NOMO-1 treated with DMSO at 0.1 percent for 48 hours (cell line): ENCODE measurements around the gene ENG.
A peak's percentile ranks its signal among the peaks of the same experiment; 100 is the strongest.

Experiments used
- DNase-seq: peaks from one replicate; lab custom pipeline; 2025; ENCODE audit not compliant: unreplicated experiment; lab: John Stamatoyannopoulos, UW

Gene ENG

DNA sequence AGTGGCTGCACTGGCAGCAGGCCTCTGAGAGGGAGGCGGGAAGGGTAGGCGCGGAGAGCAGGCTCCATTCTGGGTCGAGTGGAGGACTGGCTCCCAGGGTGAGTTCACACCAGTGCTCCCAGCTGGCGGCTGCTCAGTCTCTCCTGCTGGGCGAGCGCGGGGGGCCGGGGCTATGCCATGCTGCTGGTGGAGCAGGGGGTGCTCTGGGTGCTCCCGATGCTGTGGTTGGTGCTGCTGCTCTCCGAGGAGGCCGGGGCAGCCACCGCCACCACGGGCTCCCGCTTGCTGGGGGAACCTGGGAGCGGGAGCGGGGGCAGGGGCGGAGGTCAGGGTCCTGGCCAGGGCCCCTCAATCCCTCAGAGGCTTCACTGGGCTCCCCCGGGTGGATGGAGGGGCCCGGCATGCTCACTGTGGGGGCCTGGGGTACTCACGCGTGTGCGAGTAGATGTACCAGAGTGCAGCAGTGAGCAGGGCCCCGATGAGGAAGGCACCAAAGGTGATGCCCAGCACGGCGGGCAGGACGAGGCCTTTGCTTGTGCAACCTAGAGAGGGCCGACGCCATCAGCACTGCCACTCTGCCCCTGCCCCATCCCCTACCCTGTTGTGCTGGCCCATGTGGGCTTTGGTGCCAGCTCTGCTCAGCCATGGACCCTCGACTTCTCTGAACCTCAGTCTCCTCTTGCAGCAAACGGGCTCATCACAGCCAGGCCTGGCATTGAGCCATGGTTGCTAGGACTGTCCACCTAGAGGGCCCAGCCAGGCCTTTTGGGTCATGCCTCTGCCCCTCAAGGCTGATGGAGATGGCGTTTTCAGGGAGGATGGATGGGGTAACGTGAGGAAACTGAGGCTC lies 38.7 kb downstream of the ENG start:
- no peak for DNase-seq

- DNase-seq, result no peak
Measured at GRCh38 chr9:127814619-127815511, 39.6 kb downstream of the ENG start.

DNA sequence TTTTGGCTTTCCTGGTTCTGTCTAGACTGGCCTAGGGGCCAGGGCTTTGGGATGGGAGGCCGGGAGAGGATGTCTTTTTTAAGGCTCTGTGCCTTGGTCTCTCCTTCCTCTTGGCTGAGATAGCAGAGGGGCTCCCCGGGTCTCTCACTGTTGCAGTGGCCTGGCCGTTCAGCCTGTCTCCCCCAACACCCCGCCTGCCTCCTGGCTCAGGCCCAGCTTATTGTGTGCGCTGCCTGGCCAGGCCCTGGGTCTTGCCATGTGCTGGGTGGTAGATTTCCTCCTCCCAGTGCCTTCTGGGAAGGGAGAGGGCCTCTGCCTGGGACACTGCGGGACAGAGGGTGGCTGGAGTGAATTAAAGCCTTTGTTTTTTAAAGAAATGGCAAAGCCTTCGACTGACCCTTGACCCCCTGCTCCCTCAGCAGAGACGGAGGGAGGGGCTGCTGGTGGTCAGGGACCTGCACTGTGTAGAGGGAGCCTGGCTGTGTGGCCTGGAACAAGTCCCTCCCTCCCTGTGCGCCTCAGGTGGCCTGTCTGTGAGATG lies 40.7 kb downstream of the ENG start:
- no peak for DNase-seq

GRCh38 chr9:127812936-127813675 lies 41.4 kb downstream of the ENG start:
- no peak for DNase-seq

GRCh38 chr9:127812011-127812410 lies 42.4 kb downstream of the ENG start:
- no peak for DNase-seq

DNA sequence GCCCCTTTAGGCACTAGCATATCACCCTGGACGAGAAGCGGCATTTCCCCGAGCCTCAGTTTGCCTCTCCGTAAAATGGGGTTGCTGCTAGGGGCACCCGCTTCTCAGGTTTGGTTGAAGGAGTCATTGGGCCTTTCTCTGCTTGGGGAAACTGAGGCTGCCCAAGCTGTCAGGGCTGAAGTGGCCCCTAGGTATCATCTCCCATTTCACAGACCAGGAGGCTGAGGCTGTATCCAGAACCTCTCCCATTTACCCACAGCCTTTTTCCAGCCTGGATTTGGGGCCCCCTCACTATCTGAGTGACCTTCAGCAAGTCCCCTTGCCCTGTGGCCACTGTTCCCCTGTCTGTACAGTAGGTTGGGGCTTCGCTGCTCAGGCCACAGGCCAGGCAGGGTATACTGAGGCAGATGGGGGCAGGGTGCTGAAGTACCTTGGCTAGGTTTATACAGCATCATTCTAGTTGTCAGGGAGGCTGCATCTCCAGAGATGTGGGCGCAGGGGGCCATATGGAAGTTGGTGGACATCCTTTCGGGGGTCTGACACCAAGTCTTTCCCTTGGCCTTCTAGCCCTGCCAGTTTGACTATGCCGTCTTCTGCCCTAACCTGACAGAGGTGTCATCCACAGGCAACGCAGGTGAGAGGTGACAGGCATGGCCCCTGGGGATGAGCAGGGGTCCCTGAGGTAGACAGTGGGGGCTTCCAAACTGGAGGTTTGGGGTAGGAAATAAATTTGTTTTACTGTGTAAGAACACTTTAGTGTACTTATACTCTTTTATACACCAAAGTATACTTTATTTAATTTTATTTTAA lies 43.9 kb downstream of the ENG start:
- no peak for DNase-seq

- no peak for DNase-seq
Measured at GRCh38 chr9:127809540-127810377, 44.7 kb downstream of the ENG start.

DNA sequence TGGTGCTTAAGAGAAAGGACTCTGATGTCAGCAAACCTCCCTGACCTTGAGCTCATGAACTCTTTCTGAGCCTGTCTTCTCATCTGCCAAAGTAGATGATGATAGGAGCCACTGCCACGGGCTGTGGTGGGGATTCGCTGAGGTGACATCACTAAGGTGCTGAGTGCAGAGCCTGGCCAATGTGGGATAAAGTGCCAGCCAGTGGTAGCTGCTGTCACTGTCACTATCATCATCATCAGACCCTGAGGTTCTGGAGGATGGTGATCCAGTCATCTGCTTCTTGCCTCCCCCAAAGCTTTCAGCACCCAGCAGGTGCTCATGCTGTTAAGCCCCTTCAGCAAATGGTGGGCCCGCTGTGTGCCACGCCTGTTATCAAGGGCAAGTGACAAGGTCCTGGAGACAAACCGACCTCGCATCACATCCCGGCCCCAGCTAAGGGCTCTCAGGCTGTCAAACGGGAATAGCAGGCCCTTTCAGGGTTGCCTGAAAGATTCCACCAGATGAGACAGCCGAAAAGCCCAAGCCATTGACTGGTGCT lies 45.4 kb downstream of the ENG start:
- no peak for DNase-seq

GRCh38 chr9:127808347-127809001 lies 46.0 kb downstream of the ENG start:
- DNase-seq, result no peak

- no peak for DNase-seq
Measured at GRCh38 chr9:127806871-127807270, 47.6 kb downstream of the ENG start.

GRCh38 chr9:127805620-127806019 lies 48.8 kb downstream of the ENG start:
- peak; percentile 23 for DNase-seq

DNA sequence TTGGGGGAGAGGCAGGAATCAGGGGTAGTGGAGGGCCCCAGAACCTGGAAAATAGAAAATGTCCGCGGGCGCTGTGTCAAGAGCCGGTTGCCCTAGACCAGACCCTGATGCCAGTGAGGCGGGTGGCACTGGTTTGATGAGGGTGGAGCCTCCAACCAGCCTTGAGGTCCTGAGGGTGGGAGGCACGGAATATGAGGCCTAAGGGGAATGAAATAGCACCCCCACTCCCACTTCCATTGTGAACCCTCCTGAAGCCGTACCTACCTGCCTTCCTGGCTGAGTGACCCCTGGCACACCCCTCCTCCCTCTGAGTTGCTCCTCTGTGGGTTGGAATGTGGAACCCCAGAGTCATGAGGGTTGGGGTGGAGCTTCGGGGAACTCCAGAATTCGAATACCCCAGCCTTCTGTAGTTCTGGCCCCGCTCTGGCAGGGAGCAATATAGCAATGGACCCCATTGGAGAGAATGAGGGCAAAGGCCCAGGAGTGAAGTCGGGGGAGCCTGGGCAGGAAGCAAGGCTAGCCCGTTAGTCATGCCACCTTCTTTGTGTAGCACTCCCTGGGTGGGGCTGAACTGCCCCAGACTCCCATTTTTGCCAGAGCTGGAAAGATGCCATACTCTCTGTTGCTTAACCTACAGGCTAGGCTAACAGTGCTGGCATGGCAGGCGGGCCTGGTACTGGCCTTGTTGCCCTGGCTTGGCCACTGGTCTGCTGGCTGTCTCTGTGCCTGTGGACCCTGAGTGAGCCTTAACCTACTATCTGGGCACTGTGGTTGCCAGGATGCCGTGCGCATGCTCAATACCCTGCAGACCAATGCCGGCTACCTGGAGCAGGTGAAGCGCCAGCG lies 50.7 kb downstream of the ENG start:
- DNase-seq, result no peak

GRCh38 chr9:127802576-127803443 lies 51.6 kb downstream of the ENG start, which contains the start of gene FPGS:
FPGS (plus strand) TSS chr9:127802882; CDS start chr9:127802925, 43 bp downstream.
- peak; percentile 82 for DNase-seq

- DNase-seq, result peak; percentile 90
Measured at GRCh38 chr9:127801955-127802575, 52.4 kb downstream of the ENG start.

DNA sequence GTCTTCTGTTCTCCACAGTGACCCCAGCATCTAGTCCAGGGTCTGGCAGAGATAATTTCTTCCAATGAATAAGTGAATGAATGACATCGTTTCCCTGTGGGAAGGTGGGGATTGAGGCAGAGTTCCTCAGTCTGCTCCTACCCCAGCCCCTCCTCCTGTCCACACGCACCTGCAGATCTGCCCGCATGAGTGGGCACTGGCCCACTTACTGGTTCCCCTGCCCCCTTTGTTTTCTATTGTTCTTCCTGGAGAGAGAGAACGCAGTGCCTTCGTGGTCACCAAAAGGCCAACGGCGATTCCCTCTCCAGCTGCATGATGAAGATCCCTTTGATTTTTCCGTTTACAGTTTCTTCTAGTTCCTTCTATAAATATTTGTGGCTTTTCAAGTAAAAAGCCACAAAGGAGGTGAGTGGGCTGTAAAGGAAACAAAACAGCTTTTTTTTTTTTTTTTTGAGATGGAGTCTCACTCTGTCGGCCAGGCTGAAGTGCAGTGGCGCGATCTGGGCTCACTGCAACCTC lies 57.5 kb downstream of the ENG start:
- peak; percentile 48 for DNase-seq
